GM21737 (cell line): ENCODE measurements around the gene AHRR.

Source experiments
- ATAC-seq: cut with Tn5 transposase; IDR thresholded peaks from one replicate; pipeline ENCODE4 v1.9.1; 2021; ENCODE audit warnings: mild to moderate bottlenecking, moderate library complexity; ENCODE audit not compliant: unreplicated experiment

The AHRR gene

DNA sequence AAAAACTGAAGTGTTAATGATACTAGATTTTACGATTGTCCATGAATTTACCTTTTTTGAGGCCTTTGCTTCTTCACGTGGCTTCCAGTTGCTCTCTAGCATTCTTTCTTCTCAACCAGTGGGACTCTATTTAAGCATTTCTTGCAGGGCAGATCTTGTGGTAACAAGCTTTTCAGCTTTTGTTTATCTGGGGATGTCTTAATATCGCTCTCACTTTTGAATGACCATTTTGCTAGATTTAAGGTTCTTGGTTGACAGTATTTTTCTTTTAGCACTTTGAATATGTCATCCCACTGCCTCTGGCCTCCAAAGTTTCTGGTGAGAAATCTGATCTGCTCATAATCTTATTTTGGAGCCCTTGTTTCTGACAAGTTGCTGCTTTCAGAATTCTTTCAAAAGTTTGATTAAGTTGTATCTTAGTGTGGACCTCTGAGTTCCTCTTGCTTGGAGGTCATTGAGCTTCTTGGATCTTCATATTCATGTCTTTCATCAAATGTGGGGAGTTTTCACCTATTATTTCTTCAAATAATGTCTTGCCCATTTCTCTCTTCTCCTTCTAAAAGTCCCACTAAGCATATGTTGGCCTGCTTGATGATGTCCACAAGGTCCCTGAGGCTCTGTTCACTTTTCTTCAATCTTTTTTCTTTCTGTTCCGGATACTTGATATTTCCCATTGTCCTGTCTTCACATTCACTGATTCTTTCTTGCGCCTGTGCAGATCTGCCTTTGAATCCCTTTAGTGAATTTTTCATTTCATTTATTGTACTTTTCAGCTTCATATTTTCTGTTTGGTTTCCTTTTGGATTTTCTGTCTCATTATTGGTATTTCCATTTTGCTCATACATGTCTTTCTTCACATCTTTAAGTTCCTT is 130.3 kb downstream of the AHRR start:
- ATAC-seq: no peak

DNA sequence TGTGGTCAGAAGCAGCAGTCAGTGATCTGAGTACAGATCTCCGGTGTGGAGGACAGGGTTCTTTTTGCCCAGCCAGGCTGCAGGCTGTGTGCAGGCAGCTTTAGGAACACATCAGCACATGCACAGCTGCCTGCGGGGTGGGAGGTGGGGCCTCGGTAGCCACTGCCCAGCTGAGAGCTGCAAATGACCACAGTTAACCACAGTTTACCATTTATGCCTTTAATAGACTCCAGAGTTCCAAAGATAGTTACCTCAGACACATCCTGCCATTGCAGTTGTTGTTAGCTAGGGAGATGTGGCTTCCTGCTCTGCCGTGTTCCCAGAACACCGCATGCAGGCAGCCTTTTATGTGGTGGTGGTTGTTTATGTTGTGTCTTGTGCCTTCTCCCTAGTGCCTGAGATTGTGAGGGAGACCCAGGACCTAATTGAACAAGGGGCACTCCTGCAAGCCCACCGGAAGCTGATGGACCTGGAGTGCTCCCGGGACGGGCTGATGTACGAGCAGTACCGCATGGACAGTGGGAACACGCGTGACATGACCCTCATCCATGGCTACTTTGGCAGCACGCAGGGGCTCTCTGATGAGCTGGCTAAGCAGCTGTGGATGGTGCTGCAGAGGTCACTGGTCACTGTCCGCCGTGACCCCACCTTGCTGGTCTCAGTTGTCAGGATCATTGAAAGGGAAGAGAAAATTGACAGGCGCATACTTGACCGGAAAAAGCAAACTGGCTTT is 131.6 kb downstream of the AHRR start:
- ATAC-seq: no peak

DNA sequence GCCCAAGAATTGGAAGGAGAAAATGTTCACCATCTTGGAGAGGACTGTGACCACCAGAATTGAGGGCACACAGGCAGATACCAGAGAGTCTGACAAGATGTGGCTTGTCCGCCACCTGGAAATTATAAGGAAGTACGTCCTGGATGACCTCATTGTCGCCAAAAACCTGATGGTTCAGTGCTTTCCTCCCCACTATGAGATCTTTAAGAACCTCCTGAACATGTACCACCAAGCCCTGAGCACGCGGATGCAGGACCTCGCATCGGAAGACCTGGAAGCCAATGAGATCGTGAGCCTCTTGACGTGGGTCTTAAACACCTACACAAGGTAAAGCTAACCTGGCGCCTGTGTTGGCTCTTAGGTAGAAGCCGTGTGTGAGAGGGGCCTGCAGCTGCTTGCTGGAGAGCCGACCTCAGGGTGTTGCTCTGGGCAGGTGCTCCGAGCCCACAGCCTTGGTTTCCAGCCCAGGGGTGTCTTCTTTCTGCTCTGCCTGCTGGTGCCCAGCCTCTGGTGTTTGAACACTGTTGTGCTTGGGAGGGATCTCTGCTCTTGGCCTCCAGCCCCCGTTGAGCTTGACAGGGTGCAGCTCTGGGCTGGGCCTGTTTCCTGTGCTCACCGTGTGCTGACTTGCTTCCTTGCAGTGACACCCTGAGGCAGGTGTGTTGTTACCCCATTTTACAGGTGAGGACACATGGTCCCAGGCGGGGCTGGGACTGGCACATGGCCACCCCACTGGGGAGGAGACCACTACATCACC is 132.4 kb downstream of the AHRR start:
- ATAC-seq: no peak

DNA sequence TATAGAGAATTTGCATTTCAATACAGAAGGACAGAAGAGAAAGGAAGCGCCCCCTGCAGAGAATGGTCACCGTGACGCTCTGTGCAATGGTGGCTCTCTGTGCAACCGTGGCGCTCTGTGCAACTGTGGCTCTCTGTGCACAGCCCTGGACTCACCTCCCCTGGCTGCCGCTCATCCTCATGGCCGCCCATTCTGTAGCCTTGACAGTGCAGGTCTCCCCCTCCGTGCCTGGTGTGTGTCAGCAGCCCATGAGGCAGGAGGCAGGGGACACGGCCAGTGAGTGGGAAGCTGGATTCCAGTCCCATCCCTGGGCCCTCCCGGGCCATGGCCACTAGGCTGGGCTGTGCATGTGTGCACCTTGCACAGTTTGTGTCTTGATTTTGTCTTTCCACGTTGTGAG is 133.4 kb downstream of the AHRR start:
- no peak for ATAC-seq

DNA sequence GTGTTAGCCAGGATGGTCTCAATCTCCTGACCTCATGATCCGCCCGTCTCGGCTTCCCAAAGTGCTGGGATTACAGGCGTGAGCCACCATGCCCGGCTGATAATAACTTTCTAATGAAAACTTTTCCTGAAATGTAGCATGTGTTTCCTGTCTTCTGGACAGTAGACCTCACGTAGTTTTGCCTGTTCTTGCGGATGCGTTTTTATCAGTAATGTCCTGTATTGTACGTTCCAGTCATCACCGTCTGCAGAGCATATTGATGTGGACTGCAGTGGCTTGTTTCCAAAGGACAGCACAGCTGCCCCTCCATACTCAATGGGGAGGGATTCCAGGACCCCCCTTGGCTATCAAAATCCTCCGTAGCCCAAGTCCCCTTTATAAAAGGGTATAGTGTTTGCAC is 134.3 kb downstream of the AHRR start:
- ATAC-seq: no peak

DNA sequence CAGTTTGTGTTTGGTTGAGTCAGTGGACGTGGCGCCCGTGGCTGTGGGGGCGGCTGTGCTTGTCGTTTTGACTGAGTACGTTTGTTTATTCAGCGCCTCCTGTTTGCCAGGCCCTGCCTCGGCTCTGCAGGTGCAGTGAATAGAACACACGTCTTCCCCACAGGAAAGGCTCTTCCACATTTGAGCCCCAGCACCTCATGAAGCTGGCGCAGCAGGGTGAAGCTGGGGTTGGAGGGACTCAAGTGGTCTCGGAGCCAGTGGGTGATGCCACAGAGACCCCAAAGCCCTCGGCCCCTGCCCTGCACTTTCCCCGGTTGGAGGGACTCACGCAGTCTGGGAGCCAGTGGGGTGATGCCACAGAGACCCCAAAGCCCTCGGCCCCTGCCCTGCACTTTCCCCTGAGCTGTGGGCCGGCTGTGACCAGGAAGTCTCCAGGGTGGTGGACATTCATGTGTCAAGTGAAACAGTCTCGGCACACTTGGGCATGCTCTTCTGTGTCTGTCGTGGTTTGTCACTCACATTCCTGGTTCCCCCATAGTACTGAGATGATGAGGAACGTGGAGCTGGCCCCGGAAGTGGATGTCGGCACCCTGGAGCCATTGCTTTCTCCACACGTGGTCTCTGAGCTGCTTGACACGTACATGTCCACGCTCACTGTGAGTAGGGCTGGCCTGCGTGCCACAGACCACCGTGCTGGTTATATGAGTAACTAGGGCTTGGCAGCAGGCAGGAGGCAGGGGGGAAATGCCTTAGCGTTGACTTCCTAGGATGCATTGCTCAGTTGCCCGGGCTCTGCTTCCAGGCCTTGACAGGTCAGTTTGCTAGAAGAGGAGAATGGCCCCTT is 135.1 kb downstream of the AHRR start:
- no peak for ATAC-seq

DNA sequence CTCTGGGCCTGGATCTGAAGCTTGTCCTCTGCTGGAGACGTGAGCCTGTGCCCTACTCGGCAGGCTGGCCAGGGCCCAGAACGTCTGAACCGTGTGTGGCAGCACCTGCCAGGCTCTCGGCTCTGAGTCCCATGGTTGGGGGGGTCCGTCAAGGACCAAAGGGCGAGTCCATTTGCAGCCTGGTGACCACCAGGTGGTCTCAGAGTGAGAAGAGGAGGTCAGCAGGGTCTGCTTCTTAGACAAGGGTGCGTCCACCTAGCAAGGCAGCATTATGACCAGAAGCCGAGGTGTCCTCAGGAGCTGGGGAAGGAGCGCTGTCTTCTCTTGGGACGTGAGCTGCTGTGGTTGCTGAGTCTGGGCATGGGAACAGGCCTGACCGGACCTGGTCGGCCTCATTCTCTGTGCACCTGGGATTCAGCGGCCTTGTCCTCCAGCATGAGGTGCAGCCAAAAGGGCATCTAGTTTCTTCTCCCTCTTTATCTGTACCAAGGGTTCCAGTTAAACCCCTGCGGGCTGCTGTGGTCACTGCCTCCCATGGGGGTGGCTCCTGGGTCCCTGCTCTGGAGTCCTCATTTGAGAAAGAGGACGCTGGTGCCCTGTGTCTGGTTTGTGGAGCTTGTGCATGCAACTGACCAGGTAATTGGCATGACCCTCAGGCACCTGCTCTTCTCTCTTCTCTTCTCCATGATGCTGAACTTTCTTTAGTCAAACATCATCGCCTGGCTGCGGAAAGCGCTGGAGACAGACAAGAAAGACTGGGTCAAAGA is 135.9 kb downstream of the AHRR start:
- no peak for ATAC-seq

DNA sequence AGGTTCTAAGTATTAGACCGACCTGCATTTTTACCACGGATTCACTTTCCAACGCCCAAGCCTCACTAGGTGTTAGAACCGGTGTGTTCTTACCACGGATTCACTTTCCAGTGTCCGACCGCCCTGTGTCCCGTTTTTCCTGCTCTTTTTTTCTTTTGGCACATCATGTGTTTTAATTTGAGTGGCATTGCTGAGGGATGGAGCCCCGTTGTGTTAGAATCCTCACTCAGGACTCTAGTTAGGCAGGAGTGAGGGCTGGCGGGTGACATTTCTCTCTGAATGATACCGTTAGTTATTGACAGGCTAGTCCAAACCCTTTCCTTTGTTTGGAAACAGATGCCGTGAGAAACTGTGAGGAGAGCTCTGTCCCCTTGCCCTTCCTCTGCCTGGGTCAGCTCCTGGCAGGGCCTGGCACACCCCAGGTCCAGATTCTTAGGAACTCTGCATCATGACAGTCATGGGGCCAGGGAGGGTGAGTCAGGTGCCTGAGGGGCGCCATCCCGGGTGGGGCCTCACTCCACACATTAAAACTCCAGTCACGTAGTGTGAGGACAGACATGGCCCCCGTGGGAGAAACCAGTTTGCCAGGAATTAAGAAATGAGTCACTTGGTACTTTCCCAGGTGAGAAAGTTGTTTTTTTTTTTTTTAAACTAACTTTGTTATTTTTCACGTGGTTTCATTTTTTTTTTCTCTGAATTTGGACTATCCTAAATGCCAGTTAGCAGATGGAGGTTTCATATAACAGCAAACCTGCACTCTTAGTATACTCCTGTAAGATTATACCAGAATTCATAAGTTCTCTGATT is 137.2 kb downstream of the AHRR start:
- ATAC-seq: no peak

DNA sequence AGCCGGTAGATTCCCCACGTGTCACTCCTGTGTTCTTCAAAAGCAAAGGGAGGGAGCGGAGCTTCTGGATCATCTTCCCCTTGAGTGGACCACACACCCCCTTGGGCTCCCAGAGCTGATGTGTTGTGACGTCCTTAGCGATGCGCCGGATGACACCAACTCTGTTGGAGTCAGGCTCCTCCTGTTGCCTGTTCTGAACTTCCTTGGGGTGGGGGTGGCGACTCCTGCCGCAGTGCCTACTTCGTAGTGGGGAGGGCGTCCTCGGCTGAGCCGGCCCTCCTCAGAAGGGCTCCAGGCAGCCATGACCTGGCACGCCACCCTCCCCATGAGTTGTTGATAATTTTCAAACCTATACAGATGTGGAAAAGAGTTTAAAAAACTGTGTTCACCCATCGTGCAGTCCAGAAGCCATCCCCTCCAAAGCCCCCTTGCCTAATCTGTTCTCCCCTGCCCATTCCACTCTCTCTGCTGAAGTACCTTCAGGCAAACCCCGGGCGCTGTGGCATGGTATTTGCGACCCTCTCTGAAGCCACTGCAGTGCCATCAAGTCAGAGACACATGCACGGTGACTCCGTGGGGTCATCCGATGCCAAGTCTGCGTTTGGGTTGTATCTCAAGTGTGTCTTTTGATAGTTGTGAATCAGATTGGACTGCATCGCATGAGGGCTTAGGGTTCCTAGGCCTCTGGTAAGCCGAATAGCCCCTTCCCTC is 138.2 kb downstream of the AHRR start:
- no peak for ATAC-seq

DNA sequence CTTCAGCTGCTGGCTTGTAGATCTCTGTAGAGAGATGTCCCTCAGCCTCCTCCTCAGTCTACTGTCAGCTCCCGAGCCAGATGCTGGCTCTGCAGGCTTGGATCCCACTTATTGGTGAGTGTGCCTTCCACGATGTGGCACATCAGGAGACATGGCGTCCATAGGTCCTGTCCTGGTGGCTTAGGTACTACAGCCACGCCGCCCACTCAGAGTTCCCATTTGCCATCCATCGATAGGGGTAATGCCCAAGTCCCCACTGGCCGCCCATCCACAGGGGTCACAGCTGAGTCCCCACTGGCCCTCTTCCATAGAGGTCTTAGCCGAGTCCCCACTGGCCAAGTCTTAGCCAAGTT is 138.7 kb downstream of the AHRR start:
- no peak for ATAC-seq

DNA sequence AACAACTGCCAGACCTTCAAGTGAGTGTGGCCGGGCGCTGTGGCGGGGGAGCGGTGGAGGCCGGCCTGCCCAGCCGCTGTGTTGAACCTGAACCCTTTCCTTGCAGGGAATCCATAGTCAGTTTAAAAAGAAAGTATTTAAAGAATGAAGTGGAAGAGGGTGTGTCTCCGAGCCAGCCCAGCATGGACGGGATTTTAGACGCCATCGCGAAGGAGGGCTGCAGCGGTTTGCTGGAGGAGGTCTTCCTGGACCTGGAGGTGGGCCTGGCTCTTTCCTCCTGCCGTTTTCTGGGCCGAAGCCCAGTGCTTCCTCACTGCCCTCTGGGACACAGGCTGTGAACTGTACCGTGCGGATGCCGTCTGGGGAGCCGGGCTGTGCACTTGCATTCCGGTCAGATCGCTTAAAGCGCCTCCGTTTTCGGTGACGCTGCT is 140.6 kb downstream of the AHRR start:
- ATAC-seq: no peak

DNA sequence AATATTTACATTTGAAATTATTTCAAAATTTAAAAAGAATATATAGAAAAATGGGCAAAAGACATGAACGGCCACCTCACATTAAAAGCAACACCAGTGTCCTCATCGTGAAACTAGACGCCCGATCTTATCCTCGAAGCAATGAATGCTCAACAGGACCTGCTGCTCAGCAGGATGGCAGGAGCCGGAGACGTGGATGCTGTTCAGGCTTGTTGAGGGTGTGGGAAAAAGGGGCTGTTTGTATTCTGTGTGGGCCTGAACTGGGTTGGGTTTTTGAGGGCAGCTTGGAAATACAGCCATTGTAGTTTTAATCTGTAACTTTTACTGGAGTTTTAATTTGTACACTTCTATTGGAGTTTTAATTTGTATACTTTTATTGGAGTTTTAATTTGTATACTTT is 141.8 kb downstream of the AHRR start:
- ATAC-seq: no peak

DNA sequence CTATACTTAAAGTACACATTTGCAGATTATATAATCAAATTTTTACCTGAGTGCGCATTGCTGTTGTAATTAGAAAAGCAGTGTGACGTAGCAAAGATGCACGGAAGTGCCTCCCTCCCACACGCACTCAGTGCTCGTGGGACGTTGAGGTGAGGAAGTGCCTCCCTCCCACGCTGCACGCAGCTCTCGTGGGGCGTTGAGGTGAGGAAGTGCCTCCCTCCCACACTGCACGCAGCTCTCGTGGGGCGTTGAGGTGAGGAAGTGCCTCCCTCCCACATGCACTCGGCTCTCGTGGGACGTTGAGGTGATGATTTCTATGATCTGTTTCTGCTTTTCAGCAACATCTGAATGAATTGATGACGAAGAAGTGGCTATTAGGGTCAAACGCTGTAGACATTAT is 142.4 kb downstream of the AHRR start:
- no peak for ATAC-seq

DNA sequence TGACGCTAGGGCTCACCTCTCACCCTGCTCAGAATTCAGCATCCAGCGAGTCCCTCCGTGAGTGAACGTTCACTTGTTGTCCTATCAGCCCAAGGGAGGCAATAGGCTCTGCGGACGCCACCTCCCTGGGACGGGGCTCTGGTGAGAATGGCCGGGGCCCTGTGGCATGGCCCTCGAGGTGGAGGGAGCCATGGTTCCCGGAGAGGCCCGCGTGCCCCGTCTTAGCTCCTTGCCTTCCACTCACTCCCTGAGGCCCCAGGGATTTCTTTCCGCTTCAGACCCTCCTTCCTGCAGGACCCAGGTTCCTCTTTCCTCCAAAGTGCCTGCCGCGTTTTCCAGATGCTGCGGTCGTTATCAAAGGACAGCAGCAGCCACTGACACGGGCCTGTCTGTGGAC is 142.9 kb downstream of the AHRR start:
- no peak for ATAC-seq

DNA sequence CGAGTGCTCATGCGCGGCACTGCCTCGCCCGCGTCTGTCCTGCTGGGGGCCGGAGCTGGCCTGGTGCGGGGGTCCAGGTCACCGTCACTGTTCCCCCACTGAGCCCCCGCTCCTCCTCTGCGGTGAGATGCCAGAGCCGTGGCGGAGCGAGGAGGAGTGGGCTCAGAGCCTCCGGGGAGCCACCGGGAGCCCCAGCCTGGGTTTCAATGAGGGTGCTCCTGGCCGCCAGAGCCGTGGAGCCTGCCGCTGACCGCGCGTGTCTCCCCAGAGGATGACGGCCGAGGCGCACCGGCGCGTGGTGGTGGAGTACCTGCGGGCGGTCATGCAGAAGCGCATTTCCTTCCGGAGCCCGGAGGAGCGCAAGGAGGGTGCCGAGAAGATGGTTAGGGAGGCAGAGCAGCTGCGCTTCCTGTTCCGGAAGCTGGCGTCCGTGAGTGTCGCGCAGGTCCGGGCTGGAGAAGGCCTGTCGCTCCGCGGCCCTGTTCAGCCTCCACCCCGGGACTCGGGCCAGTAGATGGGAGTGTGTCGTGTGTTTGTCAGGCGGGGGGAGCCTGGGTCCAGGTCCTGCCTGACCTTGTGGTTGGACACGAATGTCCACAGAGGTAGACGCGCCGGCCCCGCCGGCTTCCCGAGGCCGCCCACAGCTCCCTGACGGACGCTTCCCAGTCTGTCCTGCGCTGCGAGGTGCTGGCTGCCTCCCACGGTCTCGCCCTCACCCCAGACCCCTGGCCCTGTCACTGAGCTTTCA is 143.5 kb downstream of the AHRR start:
- no peak for ATAC-seq

DNA sequence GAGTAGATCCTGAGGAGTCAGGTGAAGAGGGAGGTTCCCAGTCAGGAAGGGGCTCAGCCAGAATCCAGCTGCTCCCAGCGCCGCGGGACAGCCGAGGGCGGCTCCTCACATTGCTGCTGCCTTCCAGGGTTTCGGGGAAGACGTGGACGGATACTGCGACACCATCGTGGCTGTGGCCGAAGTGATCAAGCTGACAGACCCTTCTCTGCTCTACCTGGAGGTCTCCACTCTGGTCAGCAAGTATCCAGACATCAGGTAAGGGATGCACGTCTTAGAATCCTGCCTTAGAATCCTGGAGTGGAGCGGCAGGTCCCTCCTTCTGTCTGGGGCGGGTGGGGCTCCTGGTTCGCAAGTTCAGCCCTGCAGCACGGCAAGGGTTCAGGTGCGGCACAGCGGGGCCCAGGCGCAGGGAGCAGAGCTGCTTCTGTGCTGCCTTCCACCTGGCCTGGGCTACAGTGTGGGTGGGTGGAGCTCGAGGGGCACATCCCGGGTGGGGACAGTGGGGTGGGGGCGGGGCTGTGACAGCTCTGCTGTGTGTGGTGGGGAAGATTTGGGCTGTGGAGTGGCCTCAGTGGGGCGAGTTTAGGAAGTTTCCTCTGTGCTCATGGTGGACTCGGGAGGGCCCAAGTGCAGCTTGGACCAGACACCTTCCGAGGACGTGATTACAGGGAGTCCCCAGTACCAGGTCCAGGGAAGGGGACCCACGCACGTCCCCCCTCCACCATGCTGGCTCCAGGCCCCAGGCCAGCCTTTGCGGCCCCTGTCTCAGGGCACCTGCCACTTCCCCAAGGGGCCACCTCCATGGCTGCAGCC is 144.3 kb downstream of the AHRR start:
- no peak for ATAC-seq

DNA sequence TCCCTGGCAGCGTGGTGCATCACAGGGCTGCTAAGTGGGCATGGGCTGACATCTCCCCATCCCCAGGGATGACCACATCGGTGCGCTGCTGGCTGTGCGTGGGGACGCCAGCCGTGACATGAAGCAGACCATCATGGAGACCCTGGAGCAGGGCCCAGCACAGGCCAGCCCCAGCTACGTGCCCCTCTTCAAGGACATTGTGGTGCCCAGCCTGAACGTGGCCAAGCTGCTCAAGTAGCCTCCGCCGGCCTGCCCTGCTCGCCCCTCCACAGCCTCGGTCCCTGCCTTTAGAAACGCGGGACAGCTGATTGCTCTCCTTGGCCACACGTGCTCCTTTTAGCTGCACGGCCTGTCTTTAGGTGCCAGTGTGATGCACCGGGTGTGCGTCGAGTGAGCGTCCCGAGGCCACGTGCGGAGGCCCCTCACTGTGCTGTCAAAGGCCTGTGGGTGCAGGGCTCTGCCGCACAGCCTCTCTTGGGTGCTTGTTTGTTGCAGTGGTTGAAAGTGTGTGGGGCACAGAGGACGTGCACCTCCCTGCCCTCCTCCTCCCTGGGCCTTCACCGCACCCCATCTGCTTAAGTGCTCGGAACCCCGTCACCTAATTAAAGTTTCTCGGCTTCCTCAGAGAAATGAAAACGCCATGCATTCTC is 145.3 kb downstream of the AHRR start:
- no peak for ATAC-seq
